Measurements from ENCODE around the gene PDCD10.

The PDCD10 gene

GRCh38 chr3:167700926-167701325 lies 33.8 kb downstream of the PDCD10 start:
- no peak for TF ChIP-seq CTCF (IDR thresholded peaks at IDR 0.05; ENCODE audit: extremely low read depth, insufficient read depth, missing control alignments)
- in situ Hi-C loops (cut with MboI; ENCODE audit: low pct_unique_long_range_greater_than_20kb, low sequenced_read_pairs, unreplicated experiment), result no loop called here
- DNase-seq (ENCODE audit: low spot score), result no peak

- DNase-seq (ENCODE audit: low spot score), result no peak
- TF ChIP-seq CTCF (IDR thresholded peaks at IDR 0.05; ENCODE audit: extremely low read depth, insufficient read depth, missing control alignments), result no peak
- in situ Hi-C loops (cut with MboI; ENCODE audit: low pct_unique_long_range_greater_than_20kb, low sequenced_read_pairs, unreplicated experiment), result no loop called here
These were observed 34.6 kb downstream of the PDCD10 start for GRCh38 chr3:167700046-167700445.

GRCh38 chr3:167694121-167694520 lies 40.6 kb downstream of the PDCD10 start:
- no peak for TF ChIP-seq CTCF (IDR thresholded peaks at IDR 0.05; ENCODE audit: extremely low read depth, insufficient read depth, missing control alignments)
- no peak for DNase-seq (ENCODE audit: low spot score)
- in situ Hi-C loops (cut with MboI; ENCODE audit: low pct_unique_long_range_greater_than_20kb, low sequenced_read_pairs, unreplicated experiment), result no loop called here

- TF ChIP-seq CTCF (IDR thresholded peaks at IDR 0.05; ENCODE audit: extremely low read depth, insufficient read depth, missing control alignments), result no peak
- in situ Hi-C loops (cut with MboI; ENCODE audit: low pct_unique_long_range_greater_than_20kb, low sequenced_read_pairs, unreplicated experiment), result no loop called here
- DNase-seq (ENCODE audit: low spot score), result peak; percentile 62
These were observed 43.3 kb downstream of the PDCD10 start for GRCh38 chr3:167691366-167691765.

GRCh38 chr3:167684388-167684993 lies 50.2 kb downstream of the PDCD10 start:
- in situ Hi-C loops (cut with MboI; ENCODE audit: low pct_unique_long_range_greater_than_20kb, low sequenced_read_pairs, unreplicated experiment), result no loop called here
- peak; percentile 70 for TF ChIP-seq CTCF (IDR thresholded peaks at IDR 0.05; ENCODE audit: extremely low read depth, insufficient read depth, missing control alignments)
- DNase-seq (ENCODE audit: low spot score), result peak; percentile 13

GRCh38 chr3:167679526-167679925 lies 55.2 kb downstream of the PDCD10 start:
- in situ Hi-C loops (cut with MboI; ENCODE audit: low pct_unique_long_range_greater_than_20kb, low sequenced_read_pairs, unreplicated experiment), result no loop called here
- no peak for DNase-seq (ENCODE audit: low spot score)
- TF ChIP-seq CTCF (IDR thresholded peaks at IDR 0.05; ENCODE audit: extremely low read depth, insufficient read depth, missing control alignments), result no peak
